Prostate gland (tissue), 2 donors: ENCODE data around the gene DNAJC5G. TPM values are rescaled to one million over a fixed set of nuclear protein-coding genes. Genes with fewer than 3 reads are reported as not detected.

Source experiments
- DNase-seq: peaks from one replicate; pipeline ENCODE4 v3.0.0-alpha.2; 2019; ENCODE audit warnings: low spot score
- H3K27ac ChIP-seq, 2 donors: fragments of 200-600 bp; sonication (generic); 2 replicates each; pipeline ENCODE4 v1.5.1; 2017 to 2019
- H3K27me3 ChIP-seq: fragments of 200-600 bp; sonication (generic); replicated peaks from 2 replicates; pipeline ENCODE4 v1.5.1; 2019; ENCODE audit not compliant: insufficient read depth
- H3K36me3 ChIP-seq, 2 donors: fragments of 200-600 bp; sonication (generic); 1 replicate in 1 of 2; 2 replicates in 1 of 2; pipeline versions ENCODE4 v1.5.1 to v1.8.1; 2017 to 2019
- H3K4me1 ChIP-seq: fragments of 200-600 bp; sonication (generic); replicated peaks from 2 replicates; pipeline ENCODE4 v1.5.1; 2019
- H3K4me3 ChIP-seq, 2 donors: fragments of 200-600 bp; sonication (generic); 2 replicates each; pipeline ENCODE4 v1.5.1; 2017 to 2019
- H3K9me3 ChIP-seq: fragments of 200-600 bp; sonication (generic); 2 replicates; pipeline ENCODE4 v1.5.1; 2017
- CTCF ChIP-seq, 4 experiments: fragments of 200-600 bp in 2 of 4; fragments of 450-650 bp in 2 of 4; sonication (generic) in 2 of 4; IDR thresholded peaks; 1 replicate in 3 of 4; 2 replicates in 1 of 4; pipeline ENCODE4 v1.5.1; 2016 to 2019; ENCODE audit warnings: antibody characterized with exemption in 4 of 4, mild to moderate bottlenecking in 2 of 4, moderate library complexity in 2 of 4
- POLR2A ChIP-seq: fragments of 450-650 bp; IDR thresholded peaks from one replicate; pipeline ENCODE4 v1.6.1; 2016; ENCODE audit warnings: antibody characterized with exemption, mild to moderate bottlenecking
- POLR2AphosphoS5 ChIP-seq: sonication (generic); formaldehyde crosslinking; IDR thresholded peaks from one replicate; pipeline ENCODE4 v1.6.1; 2017; ENCODE audit warnings: antibody characterized with exemption
- WGBS: methylation state at CpG from one replicate; pipeline ENCODE4 v1.1.5; 2018; 5-methylcytosine and 5-hydroxymethylcytosine counted together
- intact Hi-C: fragments of 100-400 bp; cut with DNase I; formaldehyde crosslinking; loops from one replicate; pipeline ENCODE4 v1.14.2; 2022
- total RNA-seq, 2 donors: library from RNA; depleted of rRNA; stranded (reverse); fragments of >200 nt; gene quantifications; one replicate each; pipeline ENCODE4 v1.1.0, GENCODE V29; 2016

The DNAJC5G gene
- total RNA-seq, 2 donors from 2014 or later = 16.1 TPM; not detected in 1

- no peak for TF ChIP-seq CTCF (IDR thresholded peaks at IDR 0.05)
- no peak for TF ChIP-seq POLR2A
- TF ChIP-seq POLR2AphosphoS5 = no peak
- H3K4me3 ChIP-seq = no peak overlapping the region
- intact Hi-C loops = no loop called here
- no peaks in the 10 kb centered on the region for H3K9me3 ChIP-seq
- no peaks in the 10 kb centered on the region for H3K27me3 ChIP-seq
- H3K4me1 ChIP-seq = no peaks in the 10 kb centered on the region
- no peak overlapping the region for H3K27ac ChIP-seq
- 61% methylated on average over 1 of the region's 1 CpG for WGBS
- DNase-seq = no peak
- no peaks in the 10 kb centered on the region for H3K36me3 ChIP-seq
Observed at GRCh38 chr2:27278010-27278409, 2.8 kb downstream of the DNAJC5G start.

GRCh38 chr2:27280826-27281225 lies 5.6 kb downstream of the DNAJC5G start:
- TF ChIP-seq POLR2A = no peak
- TF ChIP-seq POLR2AphosphoS5 = no peak
- no peak for TF ChIP-seq CTCF (IDR thresholded peaks at IDR 0.05)
- Histone ChIP-seq H3K27me3 (no peaks in the 10 kb centered on the region), H3K9me3 (no peaks in the 10 kb centered on the region), H3K27ac (no peak overlapping the region), H3K4me1 (no peaks in the 10 kb centered on the region), H3K36me3 (no peaks in the 10 kb centered on the region), H3K4me3 (no peak overlapping the region)
- no peak for DNase-seq
- WGBS = 78% methylated on average over 3 of the region's 3 CpGs
- intact Hi-C loops = loop anchor here (5.0 to 10.0 kb wide), 2 partner anchors 184 to 316 kb away; no protein-coding TSS in a partner anchor

- no peak for DNase-seq
- intact Hi-C loops = loop anchor here (5.0 to 10.0 kb wide), 2 partner anchors 184 to 317 kb away; no protein-coding TSS in a partner anchor
- Histone ChIP-seq H3K27ac (no peak overlapping the region), H3K4me3 (no peak overlapping the region), H3K36me3 (no peaks in the 10 kb centered on the region), H3K4me1 (no peaks in the 10 kb centered on the region), H3K27me3 (no peaks in the 10 kb centered on the region), H3K9me3 (no peaks in the 10 kb centered on the region)
- WGBS = 82% methylated on average over 3 of the region's 3 CpGs
- TF ChIP-seq CTCF (IDR thresholded peaks at IDR 0.05) (no peak), POLR2A (no peak), POLR2AphosphoS5 (no peak)
Observed at GRCh38 chr2:27281442-27281841, 6.2 kb downstream of the DNAJC5G start.

- H3K4me3 ChIP-seq = no peak within 1 kb of the TSS
- TF ChIP-seq CTCF (IDR thresholded peaks at IDR 0.05) (no peak), POLR2AphosphoS5 (no peak), POLR2A (no peak)
- 76% methylated on average over 5 of the region's 5 CpGs for WGBS
- no peaks in the 10 kb centered on the region for H3K27me3 ChIP-seq
- intact Hi-C loops = loop anchor here (5.0 to 10.0 kb wide), 2 partner anchors 185 to 317 kb away; no protein-coding TSS in a partner anchor
- no peaks in the 10 kb centered on the region for H3K36me3 ChIP-seq
- H3K9me3 ChIP-seq = no peaks in the 10 kb centered on the region
- DNase-seq = no peak
- no peaks in the 10 kb centered on the region for H3K4me1 ChIP-seq
- H3K27ac ChIP-seq = no peak within 1 kb of the TSS
Observed at GRCh38 chr2:27281855-27282559, 6.8 kb downstream of the DNAJC5G start, which contains the start of gene TRIM54. TSS of gene TRIM54 (plus strand) at chr2:27282429. CDS start at chr2:27282732, 303 bp downstream.

GRCh38 chr2:27282892-27283291 lies 7.7 kb downstream of the DNAJC5G start:
- Histone ChIP-seq H3K27ac (no peak overlapping the region), H3K9me3 (no peaks in the 10 kb centered on the region), H3K4me1 (no peaks in the 10 kb centered on the region), H3K36me3 (no peaks in the 10 kb centered on the region), H3K4me3 (no peak overlapping the region), H3K27me3 (no peaks in the 10 kb centered on the region)
- TF ChIP-seq CTCF (IDR thresholded peaks at IDR 0.05) (no peak), POLR2A (no peak), POLR2AphosphoS5 (no peak)
- intact Hi-C loops = loop anchor here (5.0 to 10.0 kb wide), 2 partner anchors 186 to 318 kb away; no protein-coding TSS in a partner anchor
- WGBS = 41% methylated on average over 5 of the region's 5 CpGs
- no peak for DNase-seq
